Cortex of kidney (tissue), 1 donor: ENCODE measurements around the gene FOXN3.

Experiments
- DNase-seq: peaks from one replicate; lab custom pipeline; 2025; lab: John Stamatoyannopoulos, UW

The FOXN3 gene, protein sequence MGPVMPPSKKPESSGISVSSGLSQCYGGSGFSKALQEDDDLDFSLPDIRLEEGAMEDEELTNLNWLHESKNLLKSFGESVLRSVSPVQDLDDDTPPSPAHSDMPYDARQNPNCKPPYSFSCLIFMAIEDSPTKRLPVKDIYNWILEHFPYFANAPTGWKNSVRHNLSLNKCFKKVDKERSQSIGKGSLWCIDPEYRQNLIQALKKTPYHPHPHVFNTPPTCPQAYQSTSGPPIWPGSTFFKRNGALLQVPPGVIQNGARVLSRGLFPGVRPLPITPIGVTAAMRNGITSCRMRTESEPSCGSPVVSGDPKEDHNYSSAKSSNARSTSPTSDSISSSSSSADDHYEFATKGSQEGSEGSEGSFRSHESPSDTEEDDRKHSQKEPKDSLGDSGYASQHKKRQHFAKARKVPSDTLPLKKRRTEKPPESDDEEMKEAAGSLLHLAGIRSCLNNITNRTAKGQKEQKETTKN

GRCh38 chr14:89417091-89417464 is at the start of gene FOXN3:
FOXN3 (minus strand) TSS chr14:89417233; CDS start chr14:89412476, 4,757 bp downstream.
- DNase-seq: no peak

DNA sequence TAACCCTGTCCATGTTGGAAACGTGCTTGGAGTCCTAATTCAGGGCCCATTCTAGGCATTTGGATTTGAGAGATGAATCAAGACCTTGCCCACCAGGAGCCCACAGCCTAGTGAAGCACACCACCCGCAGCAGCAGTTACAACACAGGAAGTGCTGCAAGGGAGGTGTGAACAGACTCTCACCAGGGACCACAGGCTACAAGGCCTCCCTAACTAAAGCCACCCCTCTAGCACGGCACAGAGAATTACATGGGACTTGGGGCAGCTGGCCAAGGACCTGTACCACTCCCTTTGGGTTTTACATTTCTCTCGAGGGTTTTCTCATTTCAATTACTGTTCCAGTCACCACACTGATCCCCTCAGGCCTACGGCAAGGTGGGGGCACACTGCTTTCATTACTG is 49.5 kb upstream of the FOXN3 start:
- DNase-seq: no peak

DNA sequence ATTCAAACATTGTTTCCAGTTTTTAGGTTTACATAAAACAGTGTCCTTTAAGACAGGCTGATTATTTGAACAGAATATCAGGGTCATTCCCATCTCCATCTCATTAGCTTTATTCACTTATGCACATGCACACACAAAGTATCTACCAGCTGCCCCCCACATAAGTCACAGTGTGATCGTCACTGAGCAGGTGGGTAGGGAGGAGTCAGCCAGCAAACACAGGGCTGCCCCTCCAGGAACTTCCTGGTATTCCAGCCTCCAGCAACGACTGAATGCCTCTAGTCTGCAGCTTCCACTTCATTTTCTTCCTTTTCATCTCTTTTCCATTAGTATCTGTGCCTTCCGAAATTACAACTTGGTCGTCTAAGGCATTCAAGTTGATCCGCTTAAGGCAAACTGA is 48.8 kb upstream of the FOXN3 start:
- no peak for DNase-seq

DNA sequence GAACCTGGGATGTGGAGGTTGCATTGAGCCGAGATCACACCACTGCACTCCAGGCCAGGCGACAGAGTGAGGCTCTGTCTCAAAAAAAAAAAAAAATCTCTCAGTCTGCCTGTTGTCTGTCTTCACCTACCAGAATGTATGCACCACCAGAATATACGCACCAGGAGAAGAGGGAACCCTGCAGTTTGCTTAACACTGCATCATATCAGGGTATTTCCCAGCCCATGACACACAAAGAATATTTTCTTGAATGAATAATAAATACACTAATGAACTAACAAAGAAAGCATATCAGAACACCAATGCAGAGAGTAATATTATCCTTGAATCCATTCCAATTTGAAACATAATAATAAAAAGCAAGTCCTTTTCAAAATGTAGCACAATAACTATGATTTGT is 44.2 kb upstream of the FOXN3 start:
- DNase-seq: no peak

DNA sequence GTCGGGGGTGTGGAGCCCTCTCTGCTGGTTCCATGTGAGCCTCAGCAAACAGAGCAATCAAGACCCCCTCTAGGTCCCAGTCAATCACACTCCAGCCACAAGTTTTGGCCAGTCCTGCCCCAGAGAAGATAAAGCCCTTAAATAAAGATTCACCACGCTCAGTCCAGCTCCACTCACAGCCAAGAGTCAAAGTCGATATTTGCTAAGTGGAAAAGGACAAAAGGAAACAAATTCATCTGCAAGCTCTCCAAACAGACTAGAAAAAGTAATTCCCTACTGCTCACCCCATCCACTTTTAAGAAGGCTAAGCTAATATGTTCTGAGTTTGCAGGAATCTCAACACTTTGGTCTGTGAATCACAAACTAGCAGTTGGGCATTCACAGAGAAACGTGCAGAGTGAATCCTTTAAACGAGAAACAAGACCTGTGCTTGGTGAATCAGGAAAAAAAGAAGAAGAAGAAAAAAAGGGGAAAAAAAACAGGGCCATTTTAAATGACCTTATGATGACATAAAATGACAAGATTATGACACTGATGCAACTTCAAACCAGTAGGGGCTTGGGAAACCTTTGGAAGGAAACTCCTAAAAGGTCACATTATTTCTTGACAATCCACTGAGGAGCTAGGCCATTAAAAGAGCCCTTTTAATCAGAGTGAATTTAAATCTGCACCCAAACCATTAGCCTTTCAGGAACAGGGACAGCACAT is 41.8 kb upstream of the FOXN3 start:
- no peak for DNase-seq

DNA sequence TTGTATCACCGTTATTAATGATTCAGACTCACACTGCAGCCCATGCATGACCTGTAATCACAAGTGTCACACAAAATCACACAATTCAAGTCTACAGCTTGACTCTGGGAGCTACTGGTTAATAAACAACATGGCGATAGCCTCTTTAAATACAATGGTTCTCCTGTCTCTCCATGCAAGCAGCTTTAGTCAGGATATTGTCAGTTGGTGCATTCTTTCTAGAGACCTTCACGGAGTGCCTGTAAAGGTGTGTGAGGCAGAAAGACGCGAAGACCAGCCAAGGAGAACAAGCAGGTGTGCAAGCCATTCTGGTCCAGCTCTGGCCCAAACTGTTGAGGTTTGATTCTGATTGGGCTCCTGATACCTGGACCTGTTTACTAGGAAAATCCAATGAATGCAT is 40.0 kb upstream of the FOXN3 start:
- no peak for DNase-seq

GRCh38 chr14:89455412-89455811 is 38.4 kb upstream of the FOXN3 start:
- no peak for DNase-seq

DNA sequence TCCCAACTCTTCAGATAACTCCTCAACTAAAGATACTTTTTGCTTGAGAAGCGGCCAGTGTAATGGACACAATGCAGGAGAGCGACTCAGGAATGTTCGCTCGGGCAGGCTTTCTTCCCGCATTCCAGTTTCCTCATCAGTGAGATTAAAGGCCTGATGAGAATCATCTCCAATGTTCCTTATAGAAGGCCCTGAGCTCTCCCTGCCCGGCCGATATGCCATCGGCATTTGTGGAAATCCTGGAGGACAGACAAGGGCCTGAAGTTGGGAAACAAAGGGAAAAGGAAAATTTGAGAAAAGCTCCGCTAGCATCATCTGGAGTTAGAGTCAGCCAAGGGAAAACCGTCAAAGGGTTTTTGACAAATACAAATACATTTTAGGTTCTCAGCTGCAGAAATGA is 38.0 kb upstream of the FOXN3 start:
- no peak for DNase-seq

DNA sequence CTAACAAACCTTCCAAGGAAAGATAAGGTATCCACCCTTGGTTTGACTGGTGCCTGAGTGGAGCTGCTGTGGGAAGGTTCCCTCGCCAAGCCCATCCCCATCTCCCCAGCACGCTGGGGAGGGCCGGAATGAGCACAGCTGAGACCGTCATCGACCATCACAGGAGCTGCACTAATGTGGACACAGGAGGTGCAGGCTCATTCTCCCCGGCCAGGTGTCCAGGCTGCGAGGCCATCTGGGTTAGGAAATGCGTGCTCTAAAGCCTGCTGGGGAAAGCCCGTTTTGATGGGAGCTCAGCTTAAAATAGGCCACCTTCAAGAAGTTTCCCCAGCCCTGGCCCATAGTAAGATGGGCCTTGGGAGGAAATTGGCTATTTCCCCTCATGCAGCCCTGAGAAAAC is 35.2 kb upstream of the FOXN3 start:
- no peak for DNase-seq

GRCh38 chr14:89451229-89451628 is 34.2 kb upstream of the FOXN3 start:
- DNase-seq: no peak

- DNase-seq: no peak
These were observed 30.3 kb upstream of the FOXN3 start for GRCh38 chr14:89447182-89447944.

DNA sequence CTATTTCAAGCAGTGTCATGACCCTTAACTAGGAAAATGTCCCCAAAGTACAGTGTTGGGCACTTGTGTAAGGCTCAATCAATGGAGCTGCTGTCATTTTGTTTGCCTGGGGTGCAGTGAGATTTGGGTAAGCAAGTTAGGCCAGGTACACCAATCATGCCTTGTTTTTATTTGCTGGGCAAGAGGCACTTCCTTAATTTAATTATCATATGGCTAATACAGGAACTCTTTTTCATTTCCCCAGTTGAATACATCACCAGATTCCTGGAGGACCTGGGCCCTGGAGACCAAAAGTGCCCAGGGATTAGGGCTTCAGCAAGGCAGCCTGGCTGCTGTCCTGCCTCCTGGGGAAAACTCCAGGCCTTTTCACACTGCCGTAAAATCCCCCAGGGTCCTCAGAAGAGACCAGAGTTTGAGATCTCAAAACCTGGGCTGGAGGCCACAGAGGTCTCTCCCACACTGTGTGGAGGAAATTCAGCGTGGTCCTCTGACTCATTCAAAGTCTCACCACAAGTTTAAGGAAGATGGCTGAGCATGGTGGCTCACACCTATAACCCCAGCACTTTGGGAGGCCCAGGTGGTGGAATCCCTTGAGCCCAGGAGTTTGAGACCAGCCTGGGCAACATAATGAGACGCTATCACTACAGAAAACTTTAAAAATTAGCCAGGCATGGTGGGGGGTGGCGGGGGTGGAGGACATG is 28.4 kb upstream of the FOXN3 start:
- no peak for DNase-seq

DNA sequence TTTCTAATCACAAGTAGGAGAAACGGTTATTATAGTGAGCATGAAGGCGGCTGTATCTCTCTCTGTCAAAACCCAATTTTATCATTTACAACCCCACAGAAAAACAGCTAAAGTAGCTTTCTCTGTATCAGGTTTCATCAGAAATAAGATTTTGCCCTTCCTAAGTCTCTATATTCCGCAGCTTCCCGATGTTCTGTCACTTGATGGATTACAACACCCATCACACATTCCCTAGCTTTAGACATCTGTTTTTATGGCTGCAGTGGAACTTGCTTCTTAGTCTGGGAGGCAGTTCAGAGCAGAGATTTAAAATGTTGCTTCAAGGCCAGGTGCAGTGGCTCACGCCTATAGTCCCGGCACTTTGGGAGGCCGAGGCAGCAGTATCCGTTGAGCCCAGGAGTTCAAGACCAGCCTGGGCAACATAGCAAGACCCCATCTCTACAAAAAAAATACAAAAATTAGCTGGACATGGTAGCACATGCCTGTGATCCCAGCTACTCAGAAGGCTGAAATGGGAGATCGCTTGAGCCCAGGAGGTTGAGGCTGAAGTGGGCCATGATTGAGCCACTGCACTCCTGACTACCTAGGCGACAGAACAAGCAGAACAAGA is 27.6 kb upstream of the FOXN3 start:
- DNase-seq: no peak

- DNase-seq: no peak
These were observed 27.0 kb upstream of the FOXN3 start for GRCh38 chr14:89444044-89444443.

DNA sequence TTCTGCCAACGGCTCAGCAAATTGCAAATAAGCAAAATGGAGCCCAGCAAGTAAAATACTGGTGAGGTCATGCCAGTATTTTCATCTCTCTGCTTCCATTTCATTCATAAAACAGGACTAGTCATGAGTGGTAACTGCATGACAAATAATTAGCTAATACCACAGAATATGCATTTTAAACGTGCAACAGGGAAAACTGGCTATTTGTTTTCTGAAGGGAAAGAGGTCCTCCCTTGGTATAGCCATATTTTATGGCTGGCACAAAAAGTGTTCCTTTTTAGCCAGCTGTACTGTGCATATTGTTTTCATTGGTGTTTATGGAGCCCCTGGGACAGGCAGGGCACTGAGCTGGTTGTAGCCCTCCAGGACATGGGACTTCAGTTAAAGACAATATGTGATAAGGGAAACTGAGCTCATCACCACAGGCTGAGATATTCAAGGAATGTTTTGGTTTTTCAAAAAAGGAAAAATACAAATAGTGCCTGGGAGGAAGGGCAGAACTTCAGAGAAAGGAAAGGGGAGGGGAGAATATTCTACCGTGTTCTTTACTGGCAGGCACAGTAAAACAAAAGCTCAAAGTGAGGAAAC is 26.1 kb upstream of the FOXN3 start:
- no peak for DNase-seq

DNA sequence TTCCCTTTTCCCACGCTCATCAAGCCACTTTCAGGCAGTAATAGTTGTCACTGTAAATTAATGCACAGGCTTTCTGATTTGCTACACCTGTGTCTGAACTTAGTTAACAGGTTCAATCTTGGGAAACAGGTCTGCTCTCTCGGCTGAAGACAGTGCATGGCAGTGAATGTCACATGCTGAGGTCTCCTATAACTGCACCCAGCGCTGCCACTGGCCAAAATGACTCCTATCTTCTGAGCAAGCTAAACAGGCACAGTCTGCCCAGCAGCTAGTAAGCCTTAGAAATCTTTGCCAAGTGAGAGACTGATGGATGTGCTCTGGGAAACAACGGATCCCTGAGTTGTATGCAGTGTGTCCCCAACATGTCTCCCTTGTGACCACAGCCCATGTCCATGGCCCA is 25.2 kb upstream of the FOXN3 start:
- DNase-seq: no peak

DNA sequence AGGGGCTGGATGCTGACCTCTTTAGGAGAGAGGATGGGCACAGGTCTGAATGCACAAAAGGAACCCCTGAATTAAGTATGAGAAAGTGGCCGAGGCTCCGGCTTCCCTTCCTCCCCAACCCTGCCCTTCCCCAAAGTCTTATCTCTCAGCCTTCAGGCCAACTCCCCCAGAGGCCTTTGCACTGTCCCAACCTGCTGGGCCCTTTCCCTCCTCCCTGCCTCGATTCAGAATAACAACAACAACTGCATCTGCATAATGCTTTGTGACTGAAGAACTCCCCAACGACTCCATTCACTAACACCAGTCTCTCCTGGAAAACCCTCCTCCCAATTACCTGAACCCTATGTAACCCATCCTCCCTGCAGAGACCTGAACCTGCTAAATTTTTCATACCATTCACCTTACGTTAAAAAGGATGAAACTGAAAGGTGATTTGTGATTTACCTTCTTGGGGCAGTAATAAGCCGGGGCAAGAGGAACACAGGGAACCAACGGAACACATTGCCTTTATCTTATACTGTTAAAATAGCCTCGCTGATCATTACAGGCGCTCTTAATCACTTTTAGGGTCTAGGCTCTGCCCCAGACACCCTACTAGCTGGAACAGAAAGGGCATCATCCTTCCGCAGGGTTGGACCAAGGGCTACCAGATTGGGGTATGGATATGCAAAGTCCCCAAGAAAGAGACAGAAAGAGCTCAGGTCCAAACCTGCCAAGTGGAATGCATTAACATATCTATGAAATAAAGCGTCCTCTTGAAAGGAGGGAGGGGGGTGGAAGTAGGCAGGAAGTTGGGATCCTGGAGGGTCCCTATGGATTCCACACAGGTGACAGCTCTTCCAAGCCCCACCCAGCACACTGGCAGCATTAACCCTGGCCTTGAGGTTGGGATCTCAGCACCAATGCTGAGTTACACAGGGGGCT is 24.2 kb upstream of the FOXN3 start:
- DNase-seq: no peak

- DNase-seq: no peak
These were observed 19.0 kb upstream of the FOXN3 start for GRCh38 chr14:89435892-89436656.

GRCh38 chr14:89435492-89435891 is 18.5 kb upstream of the FOXN3 start:
- DNase-seq: no peak
